Activated CD4-positive, alpha-beta T cell treated with anti-CD3 and anti-CD28 coated beads, Interleukin-2, amount 50 U/mL, for 4 hours (primary cell): Measurements from ENCODE around the gene IFI16.
"Not testable (repeated sequence)": the region's sequence is repeated elsewhere in the genome, so short reads cannot be mapped to it uniquely, and the experiment has no call there.

Experiments used
- DNase-seq, 2 experiments: peaks; one replicate each; pipeline ENCODE4 v3.0.0-alpha.2; 2020

The IFI16 gene

GRCh38 chr1:159009704-159010361 lies at the start of gene IFI16:
TSS of gene IFI16 (plus strand) at chr1:159009907. CDS start at chr1:159014681, 4,774 bp downstream.
- peak; percentile 46 to 50 for DNase-seq

GRCh38 chr1:158961178-158961577 lies 48.5 kb upstream of the IFI16 start:
- no peak for DNase-seq

DNA sequence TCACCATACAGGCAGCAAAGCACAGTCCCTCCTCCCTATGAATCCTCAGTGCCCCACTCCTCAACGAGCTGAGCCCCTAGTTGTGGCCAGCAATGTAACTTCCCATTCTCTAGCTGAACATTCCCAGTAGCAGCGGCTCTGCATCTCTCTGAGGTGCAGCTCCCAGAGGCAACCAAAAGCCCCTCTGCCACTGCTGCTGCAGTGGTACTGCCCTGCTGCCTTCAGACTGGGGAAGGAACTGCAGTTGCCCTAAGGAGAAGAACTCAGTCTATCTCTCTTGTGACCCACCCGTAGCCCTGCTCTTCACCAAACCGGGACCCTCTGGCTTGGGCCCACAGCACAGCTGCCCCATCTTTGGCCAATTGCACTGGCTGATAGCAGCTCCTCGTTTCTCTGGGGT lies 46.7 kb upstream of the IFI16 start:
- DNase-seq: no peak

- no peak for DNase-seq
Measured at GRCh38 chr1:158969166-158969565, 40.5 kb upstream of the IFI16 start.

- no peak for DNase-seq
Measured at GRCh38 chr1:158969855-158970254, 39.9 kb upstream of the IFI16 start.

DNA sequence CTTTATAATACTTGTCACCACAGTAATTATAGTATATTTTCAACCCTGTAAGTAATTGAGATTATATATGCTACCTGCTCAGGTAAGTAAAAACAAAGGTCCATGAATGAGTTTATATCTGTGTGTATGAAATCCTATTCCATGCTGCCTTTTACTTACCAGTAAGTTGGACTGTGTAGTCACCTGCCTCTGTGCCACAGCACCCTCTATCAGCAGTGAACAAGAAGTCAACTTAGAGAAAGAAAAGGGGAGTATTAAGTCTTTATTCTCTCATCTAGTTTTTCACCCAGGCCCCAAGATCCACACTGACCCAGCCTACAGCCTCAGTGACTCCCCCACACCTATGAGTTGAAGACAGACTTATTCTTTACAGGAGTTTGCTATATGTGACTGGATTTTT lies 36.9 kb upstream of the IFI16 start:
- DNase-seq: peak in 1 of 2 experiments; percentile 10

DNA sequence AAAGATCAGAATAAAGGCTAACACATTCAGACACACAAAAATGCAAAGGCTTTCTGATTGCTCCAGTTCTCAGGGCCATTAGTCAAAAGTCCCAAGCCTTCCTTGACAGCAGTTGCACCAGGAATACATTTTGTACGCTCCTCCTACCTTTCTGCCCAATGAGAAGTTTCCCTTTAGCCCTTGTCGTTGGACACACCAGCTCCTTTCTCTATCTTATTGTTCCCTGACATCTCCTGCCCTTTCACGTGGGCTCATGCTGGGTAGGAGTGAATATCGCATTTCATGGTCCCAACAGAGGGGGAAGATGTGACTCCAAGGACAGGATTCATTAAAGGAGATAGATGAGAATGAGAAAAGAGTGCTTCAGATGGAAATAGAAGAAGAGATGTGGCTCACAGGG lies 33.5 kb upstream of the IFI16 start:
- DNase-seq: no peak

DNA sequence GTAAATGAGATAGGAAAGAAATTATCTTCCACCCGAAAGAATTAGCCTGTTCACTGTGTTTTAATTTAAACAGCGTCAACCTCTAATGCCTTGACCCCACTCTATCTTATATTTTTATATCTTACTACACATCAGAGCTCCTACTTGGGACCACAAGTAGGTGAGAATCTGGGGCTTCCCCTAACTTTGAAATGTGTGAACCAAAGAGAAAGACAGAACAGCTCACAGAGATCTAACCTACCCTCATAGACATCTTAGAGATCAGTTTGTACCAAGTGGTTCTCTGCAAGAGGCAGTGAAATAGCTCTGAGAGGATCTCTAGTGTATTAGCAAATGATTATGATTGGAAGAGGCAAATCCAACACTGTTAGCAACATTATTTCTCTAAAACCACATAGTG lies 31.0 kb upstream of the IFI16 start:
- no peak for DNase-seq

DNA sequence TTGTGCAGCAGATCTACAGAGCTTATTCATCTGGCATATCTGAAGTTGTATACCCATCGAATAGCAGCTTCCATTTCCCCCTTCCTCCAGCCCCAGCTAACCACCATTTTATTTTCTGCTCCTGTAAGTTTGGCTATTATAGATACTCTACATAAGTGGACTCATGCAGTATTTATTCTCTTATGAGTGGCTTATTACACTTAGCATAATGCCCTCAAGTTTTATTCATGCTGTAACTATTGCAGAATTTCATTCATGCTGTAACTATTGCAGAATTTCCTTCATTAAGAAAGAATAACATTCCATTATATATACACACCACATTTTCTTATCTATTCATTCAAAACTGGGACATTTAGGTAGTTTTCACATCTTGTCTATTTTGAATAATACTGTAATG lies 30.5 kb upstream of the IFI16 start:
- DNase-seq: no peak

DNA sequence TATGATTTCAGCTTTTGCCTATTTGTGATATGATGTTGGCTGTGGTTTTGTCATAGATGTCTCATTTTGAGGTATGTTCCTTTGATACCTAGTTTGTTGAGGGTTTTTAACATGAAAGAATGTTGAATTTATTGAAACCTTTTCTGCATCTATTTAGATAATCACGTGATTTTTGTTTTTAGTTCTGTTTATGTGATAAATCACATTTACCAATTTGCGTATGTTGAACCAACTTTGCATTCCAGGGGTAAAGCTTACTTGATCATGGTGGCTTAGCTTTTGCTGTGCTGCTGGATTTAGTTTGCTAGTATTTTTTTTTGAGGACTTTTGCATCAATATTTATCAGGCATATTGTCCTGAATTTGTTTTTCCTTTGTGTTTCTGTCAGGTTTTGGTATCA lies 26.5 kb upstream of the IFI16 start:
- DNase-seq: no peak

DNA sequence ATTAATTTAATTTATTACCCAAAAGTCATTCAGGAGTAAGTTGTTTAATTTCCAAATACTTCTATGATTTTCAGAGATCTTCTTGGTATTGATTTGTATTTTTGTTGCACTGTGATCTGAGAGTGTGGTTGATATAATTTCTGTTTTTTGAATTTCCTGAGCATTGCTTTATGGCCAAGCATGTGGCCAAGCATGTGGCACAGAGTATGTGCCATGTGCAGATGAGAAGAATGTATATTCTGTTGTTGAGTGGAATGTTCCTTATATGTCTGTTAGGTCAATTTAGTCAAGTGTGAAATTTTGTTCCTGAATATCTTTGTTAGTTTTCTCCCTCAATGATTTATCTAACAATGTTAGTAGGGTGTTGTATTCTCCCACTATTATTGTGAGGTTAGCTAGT lies 25.3 kb upstream of the IFI16 start:
- DNase-seq: no peak

DNA sequence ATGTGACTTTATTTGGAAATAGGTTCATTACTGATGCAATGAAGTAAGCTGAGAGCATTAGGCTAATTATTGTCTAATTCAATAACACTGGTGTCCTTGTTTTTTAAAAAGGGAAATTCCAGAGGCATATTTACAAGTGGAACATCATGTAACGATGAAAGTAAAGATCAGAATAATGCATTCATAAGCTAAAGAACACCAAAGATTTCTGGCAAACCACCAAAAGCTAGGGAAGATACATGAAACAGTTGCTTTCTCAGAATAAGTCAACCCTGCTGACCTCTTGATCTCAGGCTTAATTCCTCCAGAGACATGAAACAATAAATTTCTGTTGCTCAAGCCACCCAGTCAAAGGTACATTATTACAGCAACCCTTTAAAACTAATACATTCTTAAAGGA lies 20.3 kb upstream of the IFI16 start:
- no peak for DNase-seq

DNA sequence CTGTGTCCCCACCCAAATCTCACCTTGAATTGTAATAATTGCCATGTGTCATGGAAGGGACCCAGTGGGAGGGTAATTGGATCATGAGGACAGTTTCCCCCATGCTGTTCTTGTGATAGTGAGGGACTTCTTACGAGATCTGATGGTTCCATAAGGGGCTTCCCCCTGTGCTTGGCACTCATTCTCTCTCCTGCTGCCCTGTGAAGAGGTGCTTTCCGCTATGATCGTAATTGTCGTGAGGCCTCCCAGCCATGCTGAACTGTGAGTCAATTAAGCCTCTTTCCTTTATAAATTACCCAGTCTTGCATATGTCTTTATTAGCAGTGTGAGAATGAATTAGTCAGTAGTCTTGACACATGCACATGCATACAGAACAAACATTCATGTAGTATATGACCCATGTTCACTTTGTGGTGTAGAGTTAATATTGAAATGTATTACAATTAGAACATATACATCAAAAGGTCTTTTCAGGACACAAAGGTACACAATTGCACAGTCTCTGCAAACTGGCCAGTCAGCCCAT lies 16.9 kb upstream of the IFI16 start:
- no peak for DNase-seq

DNA sequence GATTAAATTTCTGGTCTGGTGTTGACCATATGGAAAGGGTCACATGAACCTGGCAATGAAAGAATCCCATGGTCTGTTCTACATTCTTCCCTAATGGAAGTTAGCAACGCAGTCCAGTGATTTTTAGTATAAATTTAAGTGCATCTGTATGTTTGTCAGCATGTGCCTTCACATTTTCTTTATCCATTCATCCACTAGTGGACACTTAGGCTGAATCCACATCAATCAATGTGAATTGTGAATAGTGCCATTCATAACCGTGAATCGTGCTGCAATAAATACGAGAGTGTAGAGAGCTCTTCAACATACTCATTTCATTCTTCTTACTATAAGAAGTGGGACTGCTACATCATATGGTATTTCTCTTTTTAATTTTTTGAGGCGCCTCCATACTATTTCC lies 12.7 kb upstream of the IFI16 start:
- no peak for DNase-seq

DNA sequence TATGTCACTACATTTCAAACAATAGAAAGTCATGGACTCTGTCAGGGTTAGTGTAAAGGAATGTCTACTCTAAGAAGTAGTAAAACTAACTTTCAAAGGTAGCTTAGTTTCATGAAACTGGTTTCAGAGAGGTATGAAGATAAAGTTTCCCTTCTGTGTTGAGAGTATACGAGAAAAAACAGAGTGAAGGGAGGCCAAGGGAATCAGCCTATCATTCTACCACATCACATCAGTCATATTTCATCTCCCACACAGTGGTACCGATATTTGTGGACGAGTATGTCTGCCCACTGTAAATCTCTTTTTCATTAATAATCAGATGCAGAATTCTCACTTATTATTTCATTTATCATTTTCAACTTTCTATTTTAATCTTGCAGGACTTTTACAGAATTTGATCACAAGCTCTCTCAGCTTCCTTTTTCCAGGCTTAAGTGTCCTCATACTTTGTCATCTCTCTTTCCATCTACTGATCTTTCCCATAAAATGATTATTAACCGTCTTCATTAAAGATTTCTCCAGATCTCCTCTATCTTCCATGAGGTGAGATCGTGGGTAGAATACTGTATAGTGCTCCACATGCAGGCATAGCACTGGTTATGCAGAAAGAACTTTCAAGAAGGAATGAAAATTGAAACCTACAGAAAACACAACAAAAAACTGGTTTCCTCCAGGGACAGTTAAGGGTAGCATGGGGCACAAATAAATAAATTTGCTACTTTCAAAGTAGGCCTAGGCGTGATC lies 11.5 kb upstream of the IFI16 start:
- no peak for DNase-seq

- DNase-seq: peak in 1 of 2 experiments; percentile 18
Measured at GRCh38 chr1:158998781-158999161, 10.9 kb upstream of the IFI16 start.

GRCh38 chr1:158999316-159000069 lies 10.2 kb upstream of the IFI16 start:
- no peak for DNase-seq

- DNase-seq: no peak
Measured at GRCh38 chr1:159000070-159000409, 9.7 kb upstream of the IFI16 start.

- DNase-seq: no peak
Measured at GRCh38 chr1:159000625-159001024, 9.1 kb upstream of the IFI16 start.

DNA sequence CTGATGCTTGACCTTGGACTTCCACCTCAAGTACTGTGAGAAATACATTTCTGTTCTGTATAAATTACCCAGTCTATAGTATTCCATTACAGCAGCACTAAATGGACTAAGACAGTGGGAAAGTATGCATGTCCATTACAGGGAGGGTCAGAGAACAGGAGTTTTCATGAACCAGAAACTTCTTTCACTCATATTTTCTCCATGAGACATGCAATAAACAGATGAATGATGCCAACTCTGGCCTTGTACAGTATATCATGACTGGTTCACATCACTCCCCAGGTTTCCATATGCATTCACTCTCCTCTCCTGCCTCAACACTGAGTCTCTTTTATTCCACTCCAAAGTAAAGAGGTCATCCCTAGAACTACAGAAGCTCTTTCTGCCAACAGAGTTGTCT lies 4.5 kb upstream of the IFI16 start:
- DNase-seq: no peak

GRCh38 chr1:159005676-159006075 lies 4.0 kb upstream of the IFI16 start:
- DNase-seq: no peak

DNA sequence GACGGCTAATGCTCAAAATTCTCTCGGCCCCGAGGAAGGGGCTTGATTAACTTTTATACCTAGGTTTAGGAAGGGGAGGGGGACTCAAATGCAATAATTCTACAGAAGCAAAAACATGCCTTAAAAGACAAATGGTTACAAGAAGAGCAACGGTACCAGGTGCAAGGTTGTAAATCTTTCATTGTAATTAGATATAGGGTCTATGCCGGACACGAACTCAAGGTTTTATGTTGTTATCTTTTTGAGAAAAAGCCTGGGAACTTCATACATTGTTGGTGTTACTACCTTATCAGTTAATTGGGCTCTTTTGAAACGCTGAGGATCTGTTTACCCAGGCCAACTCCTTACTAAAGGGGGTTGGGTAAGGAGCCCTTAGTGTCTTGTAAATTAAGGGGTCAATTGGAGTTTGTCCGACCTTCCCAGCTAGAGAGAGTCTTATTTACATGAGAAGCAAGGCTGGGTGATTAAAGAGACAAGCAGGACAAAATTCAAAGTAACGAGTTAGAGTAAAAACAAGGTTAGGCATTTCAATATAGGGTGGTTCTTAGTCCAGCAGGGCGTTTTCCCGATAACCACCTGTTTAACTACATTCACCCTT lies 3.4 kb upstream of the IFI16 start:
- DNase-seq: not testable (repeated sequence)

GRCh38 chr1:159007726-159008125 lies 2.0 kb upstream of the IFI16 start:
- DNase-seq: no peak
